OCI-LY1 (cell line): ENCODE data around the gene AGMO.

ENCODE experiments used
- H2AFZ ChIP-seq: fragments of 200-600 bp; sonication (generic), shearing (Covaris generic); 2 replicates; pipeline ENCODE4 v1.6.0; 2014; ENCODE audit warnings: antibody characterized with exemption, mild to moderate bottlenecking, low read length
- H3F3A ChIP-seq: fragments of 200-600 bp; sonication (generic), shearing (Covaris generic); 2 replicates; pipeline ENCODE4 v1.6.0; 2014; ENCODE audit warnings: mild to moderate bottlenecking, antibody characterized with exemption, low read length, moderate library complexity; ENCODE audit not compliant: insufficient read depth
- H3K27ac ChIP-seq: fragments of 200-600 bp; sonication (generic); 2 replicates; pipeline ENCODE4 v1.5.1; 2014; ENCODE audit warnings: low read length, mixed run types, mild to moderate bottlenecking, low read depth; ENCODE audit not compliant: poor library complexity, severe bottlenecking
- H3K27me3 ChIP-seq: fragments of 200-600 bp; sonication (generic); 2 replicates; pipeline ENCODE4 v1.6.0; 2014; ENCODE audit warnings: antibody characterized with exemption, mild to moderate bottlenecking, low read length, moderate library complexity; ENCODE audit not compliant: insufficient read depth
- H3K36me3 ChIP-seq: fragments of 200-600 bp; sonication (generic); 2 replicates; pipeline ENCODE4 v1.6.1; 2014; ENCODE audit warnings: mild to moderate bottlenecking, antibody characterized with exemption, low read length, moderate library complexity, mixed read lengths; ENCODE audit not compliant: insufficient read depth
- H3K4me1 ChIP-seq: fragments of 200-600 bp; sonication (generic); 2 replicates; pipeline ENCODE4 v1.5.1; 2014; ENCODE audit warnings: mild to moderate bottlenecking, low read length, moderate library complexity; ENCODE audit not compliant: insufficient read depth, severe bottlenecking
- H3K4me2 ChIP-seq: fragments of 200-600 bp; sonication (generic), shearing (Covaris generic); 2 replicates; pipeline ENCODE4 v1.6.1; 2014; ENCODE audit warnings: low read length
- H3K4me3 ChIP-seq: fragments of 200-600 bp; sonication (generic); 2 replicates; pipeline ENCODE4 v1.5.1; 2014; ENCODE audit warnings: low read length, low read depth, mild to moderate bottlenecking, mixed read lengths; ENCODE audit not compliant: poor library complexity, severe bottlenecking
- H3K79me2 ChIP-seq: fragments of 200-600 bp; shearing (Covaris generic); 2 replicates; pipeline ENCODE4 v1.6.1; 2016; ENCODE audit warnings: mixed run types, low read length, mixed read lengths; ENCODE audit not compliant: insufficient read depth
- H3K9ac ChIP-seq: fragments of 200-600 bp; sonication (generic), shearing (Covaris generic); 2 replicates; pipeline ENCODE4 v1.6.1; 2014; ENCODE audit warnings: mild to moderate bottlenecking, low read length, mixed read lengths
- H3K9me2 ChIP-seq: fragments of 200-600 bp; sonication (generic), shearing (Covaris generic); 2 replicates; pipeline ENCODE4 v1.6.1; 2014; ENCODE audit warnings: low read depth, mild to moderate bottlenecking, low read length, mixed read lengths
- H3K9me3 ChIP-seq: fragments of 200-600 bp; shearing (Covaris generic); 2 replicates; pipeline ENCODE4 v1.6.1; 2014; ENCODE audit warnings: low read length, mixed read lengths
- H4K20me1 ChIP-seq: fragments of 200-600 bp; sonication (generic), shearing (Covaris generic); 2 replicates; pipeline ENCODE4 v1.6.0; 2016; ENCODE audit warnings: mild to moderate bottlenecking, low read length; ENCODE audit not compliant: insufficient read depth
- EZH2 ChIP-seq: fragments of 200-600 bp; sonication (generic), shearing (Covaris generic); IDR thresholded peaks from 2 replicates; pipeline ENCODE4 v1.8.0; 2017; ENCODE audit warnings: borderline replicate concordance, mixed run types, mild to moderate bottlenecking, antibody characterized with exemption, low read length, moderate library complexity, mixed read lengths
- TF ChIP-seq, protein P1 (sequence below): fragments of 200-600 bp; sonication (generic), shearing (Covaris generic); IDR thresholded peaks from 2 replicates; pipeline ENCODE4 v1.5.1; 2017; ENCODE audit warnings: mild to moderate bottlenecking, antibody characterized with exemption, low read length, moderate library complexity, mixed read lengths

The AGMO gene

DNA sequence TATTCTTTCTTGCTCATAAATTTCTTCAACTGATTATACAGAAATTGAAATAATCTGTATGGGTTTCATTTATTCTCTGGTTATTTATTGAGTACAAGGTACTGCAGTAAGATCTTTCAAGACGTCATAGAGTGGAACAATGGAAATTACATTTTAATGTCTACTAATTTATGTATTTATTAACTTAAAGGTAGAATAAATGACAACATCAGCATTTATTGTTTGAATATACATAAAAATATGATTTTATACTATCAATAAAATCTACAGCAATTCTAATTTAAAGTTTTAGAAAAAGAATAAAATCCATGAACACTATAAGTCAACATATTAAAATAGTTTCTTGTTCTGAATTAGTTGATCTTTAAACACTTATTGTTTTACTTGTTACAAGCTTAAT, 158.5 kb downstream of the AGMO start:
- Histone ChIP-seq H3K4me3 (no peak overlapping the region), H3K9me2 (no peaks in the 10 kb centered on the region; the same call in 1 of the 2 replicates), H4K20me1 (no peaks in the 10 kb centered on the region), H2AFZ (no peak overlapping the region), H3F3A (no peaks in the 10 kb centered on the region), H3K36me3 (no peaks in the 10 kb centered on the region), H3K9me3 (no peaks in the 10 kb centered on the region), H3K4me2 (no peak overlapping the region), H3K9ac (no peak overlapping the region), H3K27me3 (no peaks in the 10 kb centered on the region), H3K27ac (no peak overlapping the region), H3K4me1 (no peaks in the 10 kb centered on the region), H3K79me2 (no peaks in the 10 kb centered on the region)
- TF ChIP-seq EZH2 = no peak
- TF ChIP-seq, protein P1, sequence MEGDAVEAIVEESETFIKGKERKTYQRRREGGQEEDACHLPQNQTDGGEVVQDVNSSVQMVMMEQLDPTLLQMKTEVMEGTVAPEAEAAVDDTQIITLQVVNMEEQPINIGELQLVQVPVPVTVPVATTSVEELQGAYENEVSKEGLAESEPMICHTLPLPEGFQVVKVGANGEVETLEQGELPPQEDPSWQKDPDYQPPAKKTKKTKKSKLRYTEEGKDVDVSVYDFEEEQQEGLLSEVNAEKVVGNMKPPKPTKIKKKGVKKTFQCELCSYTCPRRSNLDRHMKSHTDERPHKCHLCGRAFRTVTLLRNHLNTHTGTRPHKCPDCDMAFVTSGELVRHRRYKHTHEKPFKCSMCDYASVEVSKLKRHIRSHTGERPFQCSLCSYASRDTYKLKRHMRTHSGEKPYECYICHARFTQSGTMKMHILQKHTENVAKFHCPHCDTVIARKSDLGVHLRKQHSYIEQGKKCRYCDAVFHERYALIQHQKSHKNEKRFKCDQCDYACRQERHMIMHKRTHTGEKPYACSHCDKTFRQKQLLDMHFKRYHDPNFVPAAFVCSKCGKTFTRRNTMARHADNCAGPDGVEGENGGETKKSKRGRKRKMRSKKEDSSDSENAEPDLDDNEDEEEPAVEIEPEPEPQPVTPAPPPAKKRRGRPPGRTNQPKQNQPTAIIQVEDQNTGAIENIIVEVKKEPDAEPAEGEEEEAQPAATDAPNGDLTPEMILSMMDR = no peak

DNA sequence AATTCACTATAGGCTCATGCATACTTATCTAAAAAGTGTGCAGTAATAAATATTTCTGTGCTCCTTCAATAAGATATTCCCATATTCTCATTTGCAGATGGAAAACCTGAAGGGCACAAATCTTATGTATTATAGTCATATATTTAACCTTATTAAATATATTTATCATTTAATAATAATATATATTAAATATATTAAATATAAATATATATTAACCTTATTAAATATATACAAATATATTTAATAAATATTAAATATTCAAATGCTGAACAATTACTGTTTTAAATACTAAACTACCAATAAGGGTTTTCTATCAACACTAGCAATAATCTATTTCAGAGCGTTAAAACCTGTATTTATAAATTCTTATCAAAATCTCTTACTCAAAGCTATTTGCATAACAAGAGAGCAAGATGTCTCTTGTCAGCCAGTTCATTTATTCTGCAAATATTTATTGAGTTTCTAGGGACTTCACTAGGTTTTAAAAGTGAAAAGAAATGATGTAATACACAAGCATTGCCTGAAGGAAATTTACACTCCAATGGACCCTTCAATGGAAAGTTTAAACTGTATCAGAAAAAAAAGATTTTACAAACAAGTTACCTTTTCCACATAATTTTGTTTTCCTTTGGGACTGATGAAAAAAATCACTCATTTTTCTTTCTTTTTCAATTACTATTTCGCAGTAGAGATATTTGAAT, 159.2 kb downstream of the AGMO start:
- no peak overlapping the region for H3K9ac ChIP-seq
- no peaks in the 10 kb centered on the region for H3K27me3 ChIP-seq
- H2AFZ ChIP-seq = no peak overlapping the region
- H3K9me2 ChIP-seq = no peaks in the 10 kb centered on the region; the same call in 1 of the 2 replicates
- H3K36me3 ChIP-seq = no peaks in the 10 kb centered on the region
- no peak overlapping the region for H3K27ac ChIP-seq
- no peaks in the 10 kb centered on the region for H3F3A ChIP-seq
- H4K20me1 ChIP-seq = no peaks in the 10 kb centered on the region
- no peak overlapping the region for H3K4me2 ChIP-seq
- no peaks in the 10 kb centered on the region for H3K9me3 ChIP-seq
- H3K4me1 ChIP-seq = no peaks in the 10 kb centered on the region
- TF ChIP-seq EZH2 = no peak
- TF ChIP-seq, protein P1 = no peak
- no peaks in the 10 kb centered on the region for H3K79me2 ChIP-seq
- no peak overlapping the region for H3K4me3 ChIP-seq

DNA sequence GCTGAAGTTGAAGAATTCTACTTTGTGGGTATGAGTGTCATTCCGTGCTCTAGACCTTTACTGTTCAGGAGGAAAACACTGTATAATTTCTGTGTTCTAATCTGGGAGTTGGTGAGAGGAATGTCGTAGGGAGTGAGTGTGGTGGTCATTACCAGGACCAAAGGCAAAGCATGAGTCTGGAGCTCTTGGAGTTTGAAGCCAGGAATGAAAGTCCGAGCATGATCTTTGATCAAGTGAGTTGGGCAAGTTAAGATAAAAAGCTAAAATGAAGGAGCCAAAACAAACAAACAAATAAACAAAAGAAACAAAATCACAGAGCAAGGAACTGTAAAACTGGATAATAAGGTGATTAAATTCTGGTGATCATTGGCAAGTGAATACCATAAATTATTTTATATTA, 161.4 kb downstream of the AGMO start:
- peaks cover 9% of the 10 kb centered on the region for H3K9me3 ChIP-seq
- no peak overlapping the region for H3K9ac ChIP-seq
- no peak overlapping the region for H3K27ac ChIP-seq
- no peak overlapping the region for H3K4me3 ChIP-seq
- H2AFZ ChIP-seq = no peak overlapping the region
- no peaks in the 10 kb centered on the region for H3K4me1 ChIP-seq
- no peak overlapping the region for H3K4me2 ChIP-seq
- no peaks in the 10 kb centered on the region for H3K36me3 ChIP-seq
- no peaks in the 10 kb centered on the region for H4K20me1 ChIP-seq
- no peaks in the 10 kb centered on the region for H3K9me2 ChIP-seq
- TF ChIP-seq, protein P1 = no peak
- TF ChIP-seq EZH2 = no peak
- H3F3A ChIP-seq = no peaks in the 10 kb centered on the region
- H3K27me3 ChIP-seq = no peaks in the 10 kb centered on the region
- H3K79me2 ChIP-seq = no peaks in the 10 kb centered on the region
